ENCODE data around the gene CEP112. TPM values are rescaled to one million over a fixed set of nuclear protein-coding genes. Genes with fewer than 3 reads are reported as not detected.

Gene CEP112
- total and polyA plus RNA-seq, 4 donors = 1.1 to 4.9 (median 1.4) TPM

DNA sequence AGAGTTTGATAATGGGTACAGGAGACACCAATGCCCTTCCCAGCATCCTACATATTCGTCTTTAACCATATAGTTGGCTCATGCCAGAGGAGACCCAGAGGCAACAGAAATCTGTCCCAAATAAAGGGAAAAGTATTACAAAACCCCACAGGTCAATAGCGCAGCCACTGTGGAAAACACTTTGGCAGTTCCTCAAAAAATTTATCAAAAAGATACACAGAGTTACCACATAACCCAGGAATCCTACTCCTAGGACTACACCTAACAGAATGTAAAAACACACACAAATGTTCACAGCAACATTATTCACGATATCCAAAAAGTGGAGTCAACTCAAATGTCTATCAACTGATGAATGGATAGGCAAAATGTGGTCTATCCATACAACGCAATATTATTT lies 135.8 kb downstream of the CEP112 start:
- no peak overlapping the region for H3K27ac ChIP-seq (ENCODE audit: low read depth in 1 of 2, low read length in 2 of 2)
- no peak overlapping the region for H3K4me3 ChIP-seq (ENCODE audit: low read depth in 1 of 3, low read length in 3 of 3)
- no peak overlapping the region for H3K9ac ChIP-seq (ENCODE audit: low read depth in 1 of 2, low read length in 2 of 2)
- TF ChIP-seq, protein P1, sequence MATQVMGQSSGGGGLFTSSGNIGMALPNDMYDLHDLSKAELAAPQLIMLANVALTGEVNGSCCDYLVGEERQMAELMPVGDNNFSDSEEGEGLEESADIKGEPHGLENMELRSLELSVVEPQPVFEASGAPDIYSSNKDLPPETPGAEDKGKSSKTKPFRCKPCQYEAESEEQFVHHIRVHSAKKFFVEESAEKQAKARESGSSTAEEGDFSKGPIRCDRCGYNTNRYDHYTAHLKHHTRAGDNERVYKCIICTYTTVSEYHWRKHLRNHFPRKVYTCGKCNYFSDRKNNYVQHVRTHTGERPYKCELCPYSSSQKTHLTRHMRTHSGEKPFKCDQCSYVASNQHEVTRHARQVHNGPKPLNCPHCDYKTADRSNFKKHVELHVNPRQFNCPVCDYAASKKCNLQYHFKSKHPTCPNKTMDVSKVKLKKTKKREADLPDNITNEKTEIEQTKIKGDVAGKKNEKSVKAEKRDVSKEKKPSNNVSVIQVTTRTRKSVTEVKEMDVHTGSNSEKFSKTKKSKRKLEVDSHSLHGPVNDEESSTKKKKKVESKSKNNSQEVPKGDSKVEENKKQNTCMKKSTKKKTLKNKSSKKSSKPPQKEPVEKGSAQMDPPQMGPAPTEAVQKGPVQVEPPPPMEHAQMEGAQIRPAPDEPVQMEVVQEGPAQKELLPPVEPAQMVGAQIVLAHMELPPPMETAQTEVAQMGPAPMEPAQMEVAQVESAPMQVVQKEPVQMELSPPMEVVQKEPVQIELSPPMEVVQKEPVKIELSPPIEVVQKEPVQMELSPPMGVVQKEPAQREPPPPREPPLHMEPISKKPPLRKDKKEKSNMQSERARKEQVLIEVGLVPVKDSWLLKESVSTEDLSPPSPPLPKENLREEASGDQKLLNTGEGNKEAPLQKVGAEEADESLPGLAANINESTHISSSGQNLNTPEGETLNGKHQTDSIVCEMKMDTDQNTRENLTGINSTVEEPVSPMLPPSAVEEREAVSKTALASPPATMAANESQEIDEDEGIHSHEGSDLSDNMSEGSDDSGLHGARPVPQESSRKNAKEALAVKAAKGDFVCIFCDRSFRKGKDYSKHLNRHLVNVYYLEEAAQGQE (IDR thresholded peaks at IDR 0.05) = no peak
- TF ChIP-seq HNF4A (conservative IDR thresholded peaks at IDR 0.05) = peak; percentile 11 to 17
- WGBS = 54% methylated on average over 4 of the region's 4 CpGs
- peaks cover 0 to 2% (median 0%) of the 10 kb centered on the region in 4 donors for H3K4me1 ChIP-seq (ENCODE audit: control insufficient read depth in 4 of 4, insufficient read depth in 4 of 4, low read length in 3 of 4)
- no peaks in the 10 kb centered on the region for H3K9me3 ChIP-seq (ENCODE audit: control insufficient read depth in 4 of 4, low read length in 3 of 4)
- H3K27me3 ChIP-seq (ENCODE audit: control insufficient read depth in 4 of 4, insufficient read depth in 4 of 4, low read length in 3 of 4) = no peaks in the 10 kb centered on the region
- no peaks in the 10 kb centered on the region for H3K36me3 ChIP-seq (ENCODE audit: control insufficient read depth in 4 of 4, insufficient read depth in 3 of 4, low read depth in 1 of 4, low read length in 3 of 4)
- no peak for DNase-seq (ENCODE audit: low spot score)

DNA sequence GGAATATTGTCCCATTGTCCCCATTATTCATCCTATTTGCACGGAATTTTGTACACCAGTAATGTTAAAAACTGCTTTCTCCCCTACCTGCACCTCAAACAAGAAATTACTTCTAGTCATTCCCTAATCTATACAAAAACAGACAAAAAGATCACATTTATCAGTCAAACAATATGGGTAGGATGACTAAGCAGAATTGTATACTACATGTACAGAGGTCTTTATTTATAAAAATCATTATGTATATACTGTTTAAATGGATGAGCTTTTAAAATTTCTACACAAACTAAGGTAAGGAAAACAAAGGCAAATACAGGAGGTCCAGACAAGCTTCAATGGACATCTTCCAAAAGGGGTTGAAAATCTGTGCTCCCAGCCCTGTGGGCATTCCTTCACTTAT lies 137.7 kb downstream of the CEP112 start:
- Histone ChIP-seq H3K27ac (ENCODE audit: low read depth in 1 of 2, low read length in 2 of 2) (no peak overlapping the region), H3K4me3 (ENCODE audit: low read depth in 1 of 3, low read length in 3 of 3) (no peak overlapping the region), H3K36me3 (ENCODE audit: control insufficient read depth in 4 of 4, insufficient read depth in 3 of 4, low read depth in 1 of 4, low read length in 3 of 4) (no peaks in the 10 kb centered on the region), H3K9ac (ENCODE audit: low read depth in 1 of 2, low read length in 2 of 2) (no peak overlapping the region), H3K9me3 (ENCODE audit: control insufficient read depth in 4 of 4, low read length in 3 of 4) (no peaks in the 10 kb centered on the region), H3K27me3 (ENCODE audit: control insufficient read depth in 4 of 4, insufficient read depth in 4 of 4, low read length in 3 of 4) (no peaks in the 10 kb centered on the region), H3K4me1 (ENCODE audit: control insufficient read depth in 4 of 4, insufficient read depth in 4 of 4, low read length in 3 of 4) (peaks cover 0 to 2% (median 0%) of the 10 kb centered on the region in 4 donors)
- no peak for TF ChIP-seq TAF1 (conservative IDR thresholded peaks at IDR 0.05)
- no peak for TF ChIP-seq HNF4G (IDR thresholded peaks at IDR 0.05)
- TF ChIP-seq, protein P2, sequence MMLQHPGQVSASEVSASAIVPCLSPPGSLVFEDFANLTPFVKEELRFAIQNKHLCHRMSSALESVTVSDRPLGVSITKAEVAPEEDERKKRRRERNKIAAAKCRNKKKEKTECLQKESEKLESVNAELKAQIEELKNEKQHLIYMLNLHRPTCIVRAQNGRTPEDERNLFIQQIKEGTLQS (IDR thresholded peaks at IDR 0.05) = no peak
- TF ChIP-seq, protein P3, sequence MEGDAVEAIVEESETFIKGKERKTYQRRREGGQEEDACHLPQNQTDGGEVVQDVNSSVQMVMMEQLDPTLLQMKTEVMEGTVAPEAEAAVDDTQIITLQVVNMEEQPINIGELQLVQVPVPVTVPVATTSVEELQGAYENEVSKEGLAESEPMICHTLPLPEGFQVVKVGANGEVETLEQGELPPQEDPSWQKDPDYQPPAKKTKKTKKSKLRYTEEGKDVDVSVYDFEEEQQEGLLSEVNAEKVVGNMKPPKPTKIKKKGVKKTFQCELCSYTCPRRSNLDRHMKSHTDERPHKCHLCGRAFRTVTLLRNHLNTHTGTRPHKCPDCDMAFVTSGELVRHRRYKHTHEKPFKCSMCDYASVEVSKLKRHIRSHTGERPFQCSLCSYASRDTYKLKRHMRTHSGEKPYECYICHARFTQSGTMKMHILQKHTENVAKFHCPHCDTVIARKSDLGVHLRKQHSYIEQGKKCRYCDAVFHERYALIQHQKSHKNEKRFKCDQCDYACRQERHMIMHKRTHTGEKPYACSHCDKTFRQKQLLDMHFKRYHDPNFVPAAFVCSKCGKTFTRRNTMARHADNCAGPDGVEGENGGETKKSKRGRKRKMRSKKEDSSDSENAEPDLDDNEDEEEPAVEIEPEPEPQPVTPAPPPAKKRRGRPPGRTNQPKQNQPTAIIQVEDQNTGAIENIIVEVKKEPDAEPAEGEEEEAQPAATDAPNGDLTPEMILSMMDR (IDR thresholded peaks at IDR 0.05; ENCODE audit: low read depth, low read length, missing input control) = no peak
- TF ChIP-seq HNF4A (conservative IDR thresholded peaks at IDR 0.05) = no peak
- TF ChIP-seq FOXA2 (IDR thresholded peaks at IDR 0.05) = no peak
- TF ChIP-seq FOXA1 (IDR thresholded peaks at IDR 0.05) = no peak
- WGBS = 97% methylated on average over 1 of the region's 1 CpG
- no peak for DNase-seq (ENCODE audit: low spot score)

DNA sequence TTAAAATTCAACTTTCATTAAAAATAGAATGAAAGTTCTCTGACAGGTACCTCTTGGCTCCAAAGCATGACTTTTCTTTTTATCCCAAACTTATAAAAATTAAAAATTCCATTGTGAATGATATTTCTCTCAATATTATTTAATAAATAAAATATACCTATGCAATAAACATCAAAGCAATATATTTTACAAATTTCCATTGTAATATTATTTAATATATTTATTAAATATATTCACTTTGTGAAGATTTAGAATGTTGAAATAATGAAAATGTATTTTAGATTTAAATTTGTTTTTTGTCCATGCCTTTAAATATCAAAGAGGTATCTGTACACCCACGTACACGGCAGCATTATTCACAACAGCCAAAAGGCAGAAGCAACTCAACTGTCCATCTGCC lies 147.8 kb downstream of the CEP112 start:
- DNase-seq (ENCODE audit: low spot score) = no peak
- no peaks in the 10 kb centered on the region for H3K9me3 ChIP-seq (ENCODE audit: control insufficient read depth in 4 of 4, low read length in 3 of 4)
- no peak overlapping the region for H3K9ac ChIP-seq (ENCODE audit: low read depth in 1 of 2, low read length in 2 of 2)
- H3K4me1 ChIP-seq (ENCODE audit: control insufficient read depth in 4 of 4, insufficient read depth in 4 of 4, low read length in 3 of 4) = no peaks in the 10 kb centered on the region
- TF ChIP-seq JUND (IDR thresholded peaks at IDR 0.05) (no peak), NR2F2 (IDR thresholded peaks at IDR 0.05) (no peak), FOXA2 (IDR thresholded peaks at IDR 0.05) (no peak), GABPA (IDR thresholded peaks at IDR 0.05 in 1 of 2, conservative IDR thresholded peaks at IDR 0.05 in 1 of 2) (no peak), RAD21 (IDR thresholded peaks at IDR 0.05) (no peak), SP1 (IDR thresholded peaks at IDR 0.05) (no peak), HNF4G (IDR thresholded peaks at IDR 0.05) (no peak)
- TF ChIP-seq, protein P3 (IDR thresholded peaks at IDR 0.05; ENCODE audit: low read depth, low read length, missing input control) = no peak
- TF ChIP-seq, protein P2 (IDR thresholded peaks at IDR 0.05) = no peak
- H3K4me3 ChIP-seq (ENCODE audit: low read depth in 1 of 3, low read length in 3 of 3) = no peak overlapping the region
- H3K27ac ChIP-seq (ENCODE audit: low read depth in 1 of 2, low read length in 2 of 2) = no peak overlapping the region
- no peaks in the 10 kb centered on the region for H3K36me3 ChIP-seq (ENCODE audit: control insufficient read depth in 4 of 4, insufficient read depth in 3 of 4, low read depth in 1 of 4, low read length in 3 of 4)
- no peaks in the 10 kb centered on the region for H3K27me3 ChIP-seq (ENCODE audit: control insufficient read depth in 4 of 4, insufficient read depth in 4 of 4, low read length in 3 of 4)
- WGBS = 75% methylated on average over 2 of the region's 2 CpGs

All from liver (tissue), 9 donors.